ENCODE measurements around the gene NEBL.

NEBL gene

DNA sequence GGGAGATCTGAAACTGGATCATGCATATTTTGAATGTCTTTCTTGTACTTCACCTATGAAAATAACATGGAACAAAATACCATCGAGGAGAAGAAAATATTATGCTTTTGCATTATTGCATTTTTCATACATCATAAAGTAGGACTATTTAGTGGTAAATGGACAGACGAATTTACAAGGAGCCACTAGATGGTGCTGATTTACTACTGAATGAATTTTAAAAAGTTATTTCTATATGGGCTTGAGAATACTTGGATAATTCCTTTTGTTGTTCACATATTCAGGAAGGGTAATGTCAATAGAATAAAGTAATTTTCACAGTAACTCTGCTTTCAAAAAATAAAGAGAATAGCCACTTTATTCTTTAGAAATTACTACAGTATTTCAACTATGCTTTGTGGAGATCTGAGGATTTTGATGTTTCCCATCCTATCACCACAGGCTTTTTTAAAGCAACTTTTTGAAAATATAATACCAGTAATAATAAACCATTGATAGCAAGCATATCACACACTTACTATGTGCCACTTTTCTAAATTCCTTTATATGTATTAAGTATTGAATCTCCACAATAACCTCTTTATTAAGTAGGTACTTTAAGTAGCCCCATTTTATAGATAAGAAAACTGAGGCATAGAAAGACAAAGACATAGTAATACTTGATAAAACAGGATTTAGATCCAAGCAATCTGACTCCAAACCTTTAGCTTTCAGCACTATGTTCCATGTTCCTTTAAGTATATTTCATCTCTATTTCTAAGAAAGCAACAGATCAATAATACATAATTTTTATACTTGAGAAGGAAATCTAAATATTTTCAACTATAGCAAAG is 38.6 kb downstream of the NEBL start:
- no peaks in the 10 kb centered on the region for H3K9me3 Mint-ChIP-seq
- no peak overlapping the region for H3K4me3 Mint-ChIP-seq
- H3K27ac Mint-ChIP-seq, result no peak overlapping the region
- no peaks in the 10 kb centered on the region for H3K36me3 Mint-ChIP-seq (ENCODE audit: low read depth)
- no peaks in the 10 kb centered on the region for H3K27me3 Mint-ChIP-seq (ENCODE audit: low read depth)
- H3K4me1 Mint-ChIP-seq (ENCODE audit: low read depth), result no peaks in the 10 kb centered on the region

DNA sequence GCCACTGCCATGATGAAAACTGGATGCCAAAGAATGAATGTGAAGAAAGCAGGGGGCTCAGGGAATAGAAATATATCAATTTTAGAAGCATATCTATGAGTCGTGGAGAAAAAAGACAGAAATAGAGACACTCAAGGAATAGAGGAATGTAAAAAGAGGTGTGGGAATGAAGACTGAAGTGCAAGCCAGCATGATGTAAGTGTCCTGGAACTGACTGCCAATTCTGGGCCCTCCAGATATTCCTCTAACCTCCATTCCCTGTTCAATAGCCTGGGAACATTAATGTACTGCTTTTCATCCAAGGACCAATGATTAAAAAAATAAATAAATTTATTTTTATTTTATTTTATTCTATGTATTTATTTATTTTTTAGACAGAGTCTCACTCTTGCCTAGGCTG is 40.6 kb downstream of the NEBL start:
- no peaks in the 10 kb centered on the region for H3K9me3 Mint-ChIP-seq
- H3K27ac Mint-ChIP-seq, result no peak overlapping the region
- H3K4me1 Mint-ChIP-seq (ENCODE audit: low read depth), result no peaks in the 10 kb centered on the region
- H3K4me3 Mint-ChIP-seq, result no peak overlapping the region
- H3K27me3 Mint-ChIP-seq (ENCODE audit: low read depth), result no peaks in the 10 kb centered on the region
- no peaks in the 10 kb centered on the region for H3K36me3 Mint-ChIP-seq (ENCODE audit: low read depth)

GRCh38 chr10:20855398-20856038 is 41.6 kb downstream of the NEBL start:
- Mint-ChIP-seq H3K4me1 (ENCODE audit: low read depth) (no peaks in the 10 kb centered on the region), H3K27ac (no peak overlapping the region), H3K27me3 (ENCODE audit: low read depth) (no peaks in the 10 kb centered on the region), H3K36me3 (ENCODE audit: low read depth) (no peaks in the 10 kb centered on the region), H3K9me3 (no peaks in the 10 kb centered on the region), H3K4me3 (no peak overlapping the region)

- H3K4me1 Mint-ChIP-seq (ENCODE audit: low read depth), result no peaks in the 10 kb centered on the region
- no peaks in the 10 kb centered on the region for H3K36me3 Mint-ChIP-seq (ENCODE audit: low read depth)
- no peak overlapping the region for H3K4me3 Mint-ChIP-seq
- peaks cover 5% of the 10 kb centered on the region for H3K9me3 Mint-ChIP-seq
- H3K27ac Mint-ChIP-seq, result no peak overlapping the region
- no peaks in the 10 kb centered on the region for H3K27me3 Mint-ChIP-seq (ENCODE audit: low read depth)
Measured at GRCh38 chr10:20853276-20853675, 43.8 kb downstream of the NEBL start.

GRCh38 chr10:20852303-20852702 is 44.8 kb downstream of the NEBL start:
- H3K4me1 Mint-ChIP-seq (ENCODE audit: low read depth), result no peaks in the 10 kb centered on the region
- no peak overlapping the region for H3K27ac Mint-ChIP-seq
- H3K9me3 Mint-ChIP-seq, result peaks cover 5% of the 10 kb centered on the region
- no peak overlapping the region for H3K4me3 Mint-ChIP-seq
- no peaks in the 10 kb centered on the region for H3K27me3 Mint-ChIP-seq (ENCODE audit: low read depth)
- H3K36me3 Mint-ChIP-seq (ENCODE audit: low read depth), result no peaks in the 10 kb centered on the region

DNA sequence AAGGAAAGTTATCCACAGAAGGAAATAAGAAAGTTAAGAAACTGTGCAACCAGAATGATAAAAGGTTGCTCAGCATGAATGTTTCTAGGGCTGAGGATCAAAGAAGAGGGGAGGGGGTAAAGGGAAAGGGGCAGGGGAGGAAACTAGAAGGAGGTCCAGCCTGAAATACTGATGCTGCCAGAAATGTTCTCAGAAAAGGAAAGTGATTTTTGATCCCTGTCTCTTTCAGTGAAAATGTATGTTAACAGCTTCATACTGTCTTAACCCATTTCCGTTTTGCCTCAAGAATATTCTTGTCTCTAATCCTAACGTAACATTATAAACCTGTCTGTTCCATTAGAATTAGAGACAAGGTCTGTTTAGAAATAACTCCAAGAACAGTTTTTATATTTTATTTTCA is 49.6 kb downstream of the NEBL start:
- Mint-ChIP-seq H3K9me3 (peaks cover 5% of the 10 kb centered on the region), H3K36me3 (ENCODE audit: low read depth) (no peaks in the 10 kb centered on the region), H3K4me3 (no peak overlapping the region), H3K27me3 (ENCODE audit: low read depth) (no peaks in the 10 kb centered on the region), H3K27ac (no peak overlapping the region), H3K4me1 (ENCODE audit: low read depth) (no peaks in the 10 kb centered on the region)

DNA sequence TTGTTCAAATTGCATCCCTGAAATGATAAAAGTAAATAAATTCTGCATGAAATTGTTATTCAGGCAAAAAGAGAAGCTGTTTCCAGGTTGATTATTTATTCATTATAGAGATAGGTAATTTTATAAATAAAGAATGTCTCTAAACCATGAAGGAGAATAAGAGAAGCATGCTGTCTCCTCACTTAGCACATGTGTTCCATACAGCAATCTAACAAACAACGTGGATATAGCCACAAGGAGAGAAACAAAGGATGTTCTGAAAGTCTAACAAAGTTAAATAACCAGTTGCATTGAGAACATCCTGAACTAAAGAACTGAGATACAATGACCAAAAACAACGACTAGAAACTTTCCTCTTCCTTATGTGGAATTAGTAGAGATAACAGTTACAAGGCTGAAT is 50.8 kb downstream of the NEBL start:
- Mint-ChIP-seq H3K4me3 (no peak overlapping the region), H3K36me3 (ENCODE audit: low read depth) (no peaks in the 10 kb centered on the region), H3K27ac (no peak overlapping the region), H3K27me3 (ENCODE audit: low read depth) (no peaks in the 10 kb centered on the region), H3K4me1 (ENCODE audit: low read depth) (no peaks in the 10 kb centered on the region), H3K9me3 (peaks cover 7% of the 10 kb centered on the region)

- H3K27ac Mint-ChIP-seq, result no peak overlapping the region
- no peaks in the 10 kb centered on the region for H3K36me3 Mint-ChIP-seq (ENCODE audit: low read depth)
- no peaks in the 10 kb centered on the region for H3K4me1 Mint-ChIP-seq (ENCODE audit: low read depth)
- peaks cover 9% of the 10 kb centered on the region for H3K9me3 Mint-ChIP-seq
- no peaks in the 10 kb centered on the region for H3K27me3 Mint-ChIP-seq (ENCODE audit: low read depth)
- H3K4me3 Mint-ChIP-seq, result no peak overlapping the region
Measured at GRCh38 chr10:20841419-20841818, 55.7 kb downstream of the NEBL start.

DNA sequence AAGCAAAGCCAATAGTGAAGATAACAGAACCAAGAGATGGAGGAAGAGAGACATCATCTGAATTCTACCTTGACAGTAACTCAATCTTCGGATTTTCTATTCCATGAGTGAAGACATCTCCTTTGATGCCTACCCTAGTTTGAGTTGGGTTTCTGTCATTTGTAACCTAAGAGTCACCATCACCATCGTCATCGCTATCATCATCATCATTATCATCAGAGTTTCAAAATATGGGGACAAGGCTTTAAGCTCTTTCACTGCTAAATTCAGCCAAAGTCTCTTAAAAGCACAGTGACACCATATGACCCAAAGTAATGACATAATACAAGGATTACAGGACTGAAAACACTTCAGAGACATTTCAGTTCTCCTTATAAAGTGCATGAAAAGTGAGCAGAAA is 57.2 kb downstream of the NEBL start:
- Mint-ChIP-seq H3K4me3 (no peak overlapping the region), H3K4me1 (ENCODE audit: low read depth) (no peaks in the 10 kb centered on the region), H3K9me3 (peaks cover 9% of the 10 kb centered on the region), H3K27me3 (ENCODE audit: low read depth) (no peaks in the 10 kb centered on the region), H3K27ac (no peak overlapping the region), H3K36me3 (ENCODE audit: low read depth) (no peaks in the 10 kb centered on the region)

DNA sequence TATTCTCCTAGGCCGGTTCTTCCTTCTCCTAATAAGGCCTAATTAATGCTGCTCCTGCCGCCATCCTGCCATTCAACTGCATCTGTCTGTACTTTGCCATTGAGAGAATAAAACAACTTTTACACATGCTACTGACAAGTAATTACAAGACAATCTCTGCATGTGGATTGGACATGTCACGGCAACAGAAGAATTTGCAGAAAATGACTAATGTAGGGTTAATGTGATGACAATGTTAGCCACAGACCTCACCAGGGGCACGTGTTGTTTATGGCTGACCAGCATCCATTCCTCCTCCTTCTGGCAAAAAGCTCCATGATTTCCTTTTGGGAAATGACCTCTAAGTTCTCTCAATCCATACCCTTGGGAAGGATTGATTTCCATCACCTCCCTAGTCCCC is 58.0 kb downstream of the NEBL start:
- Mint-ChIP-seq H3K4me1 (ENCODE audit: low read depth) (no peaks in the 10 kb centered on the region), H3K27ac (no peak overlapping the region), H3K36me3 (ENCODE audit: low read depth) (no peaks in the 10 kb centered on the region), H3K9me3 (peaks cover 9% of the 10 kb centered on the region), H3K4me3 (no peak overlapping the region), H3K27me3 (ENCODE audit: low read depth) (no peaks in the 10 kb centered on the region)

- Mint-ChIP-seq H3K27ac (no peak overlapping the region), H3K27me3 (ENCODE audit: low read depth) (no peaks in the 10 kb centered on the region), H3K36me3 (ENCODE audit: low read depth) (no peaks in the 10 kb centered on the region), H3K4me1 (ENCODE audit: low read depth) (no peaks in the 10 kb centered on the region), H3K9me3 (peaks cover 7% of the 10 kb centered on the region), H3K4me3 (no peak overlapping the region)
Measured at GRCh38 chr10:20836401-20836800, 60.7 kb downstream of the NEBL start.

- Mint-ChIP-seq H3K9me3 (peaks cover 7% of the 10 kb centered on the region), H3K27me3 (ENCODE audit: low read depth) (no peaks in the 10 kb centered on the region), H3K4me1 (ENCODE audit: low read depth) (no peaks in the 10 kb centered on the region), H3K4me3 (no peak overlapping the region), H3K36me3 (ENCODE audit: low read depth) (no peaks in the 10 kb centered on the region), H3K27ac (no peak overlapping the region)
Measured at GRCh38 chr10:20835335-20835734, 61.8 kb downstream of the NEBL start.

GRCh38 chr10:20834825-20835224 is 62.3 kb downstream of the NEBL start:
- Mint-ChIP-seq H3K27me3 (ENCODE audit: low read depth) (no peaks in the 10 kb centered on the region), H3K4me1 (ENCODE audit: low read depth) (no peaks in the 10 kb centered on the region), H3K27ac (no peak overlapping the region), H3K36me3 (ENCODE audit: low read depth) (no peaks in the 10 kb centered on the region), H3K4me3 (no peak overlapping the region), H3K9me3 (peaks cover 7% of the 10 kb centered on the region)

DNA sequence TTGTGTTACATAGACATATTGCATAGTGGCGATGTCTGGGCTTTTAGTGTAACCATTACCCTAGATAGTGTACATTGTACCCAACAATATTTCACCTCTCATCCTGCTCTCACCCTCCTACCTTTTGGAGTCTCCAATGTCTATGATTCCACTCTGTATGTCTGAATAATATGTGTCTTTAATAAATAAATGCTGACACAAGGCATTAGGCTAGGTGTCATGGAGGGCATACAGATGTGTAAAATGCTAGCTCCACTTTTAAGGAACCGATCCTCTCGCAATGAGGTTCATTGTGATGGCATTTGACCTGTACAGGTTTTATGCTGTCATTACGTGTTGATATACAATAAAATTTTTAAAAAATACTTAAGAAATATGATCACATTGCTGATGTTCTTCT is 74.3 kb downstream of the NEBL start:
- H3K4me1 Mint-ChIP-seq (ENCODE audit: low read depth), result no peaks in the 10 kb centered on the region
- H3K36me3 Mint-ChIP-seq (ENCODE audit: low read depth), result no peaks in the 10 kb centered on the region
- H3K4me3 Mint-ChIP-seq, result no peak overlapping the region
- no peaks in the 10 kb centered on the region for H3K9me3 Mint-ChIP-seq
- no peak overlapping the region for H3K27ac Mint-ChIP-seq
- H3K27me3 Mint-ChIP-seq (ENCODE audit: low read depth), result no peaks in the 10 kb centered on the region

- Mint-ChIP-seq H3K36me3 (ENCODE audit: low read depth) (no peaks in the 10 kb centered on the region), H3K27ac (no peak overlapping the region), H3K4me3 (no peak overlapping the region), H3K9me3 (peaks cover 3% of the 10 kb centered on the region), H3K27me3 (ENCODE audit: low read depth) (no peaks in the 10 kb centered on the region), H3K4me1 (ENCODE audit: low read depth) (no peaks in the 10 kb centered on the region)
Measured at GRCh38 chr10:20817646-20818045, 79.5 kb downstream of the NEBL start.

All from T-helper 1 cell treated with Interleukin-12 subunit alpha and Interleukin-12 subunit beta and Interleukin-4 antibody, amounts not matched to agents 30 μg/mL and 1 μg/mL, for 36 hours (primary cell).